ENCODE data around the gene RYR2. TPM values are rescaled to one million over a fixed set of nuclear protein-coding genes. Genes with fewer than 3 reads are reported as not detected.

Gene RYR2
- total and polyA plus RNA-seq, 9 of the 15 experiments (the other 6 are each of a cell fraction or from before 2014, with no cell fraction given) = 0.03 to 0.42 (median 0.14) TPM

- TF ChIP-seq JUNB (CRISPR knock-in tag; conservative IDR thresholded peaks at IDR 0.05) = no peak
- TF ChIP-seq GATAD2A (IDR thresholded peaks at IDR 0.05) = no peak
- no peak for TF ChIP-seq THAP12 (CRISPR knock-in tag; IDR thresholded peaks at IDR 0.05)
- no peak for TF ChIP-seq FOXJ3 (CRISPR knock-in tag; IDR thresholded peaks at IDR 0.05)
- no peak for TF ChIP-seq ZNF282 (CRISPR knock-in tag; IDR thresholded peaks at IDR 0.05)
- no peak for TF ChIP-seq PHF20 (IDR thresholded peaks at IDR 0.05; ENCODE audit: partially characterized antibody)
- no peak for TF ChIP-seq EHMT2 (IDR thresholded peaks at IDR 0.05)
- TF ChIP-seq MAFG (tag; conservative IDR thresholded peaks at IDR 0.05) = peak; percentile 28; the same call in 1 of the 2 replicates
- peak; percentile 19; the same call in 1 of the 2 replicates for TF ChIP-seq C11orf30 (IDR thresholded peaks at IDR 0.05; ENCODE audit: low read depth)
- TF ChIP-seq NFIC (IDR thresholded peaks at IDR 0.05) = peak; percentile 73
- no peak for TF ChIP-seq ZKSCAN3 (CRISPR knock-in tag; IDR thresholded peaks at IDR 0.05)
- no peak for TF ChIP-seq ZNF740 (CRISPR knock-in tag; IDR thresholded peaks at IDR 0.05)
- TF ChIP-seq ZNF740 (tag; IDR thresholded peaks at IDR 0.05) = no peak
- no peak for TF ChIP-seq CBX5 (IDR thresholded peaks at IDR 0.05; ENCODE audit: borderline replicate concordance, low read depth)
- no peak for TF ChIP-seq RAD51 (IDR thresholded peaks at IDR 0.05; ENCODE audit: borderline replicate concordance, low read depth)
- no peak for TF ChIP-seq PRPF4 (IDR thresholded peaks at IDR 0.05; ENCODE audit: insufficient read depth, low read depth, low read length, poor library complexity, severe bottlenecking)
- peak; percentile 27; the same call in 1 of the 2 replicates for TF ChIP-seq MAFF (IDR thresholded peaks at IDR 0.05; ENCODE audit: low read length)
- TF ChIP-seq MIER1 (IDR thresholded peaks at IDR 0.05; ENCODE audit: low read depth) = no peak
- TF ChIP-seq ARHGAP35 (IDR thresholded peaks at IDR 0.05; ENCODE audit: partially characterized antibody) = no peak
- TF ChIP-seq ZNF589 (CRISPR knock-in tag; IDR thresholded peaks at IDR 0.05; ENCODE audit: low read depth) = no peak
- TF ChIP-seq NFIX (CRISPR knock-in tag; IDR thresholded peaks at IDR 0.05; ENCODE audit: low read depth) = peak; percentile 53
- no peak for TF ChIP-seq DMBX1 (CRISPR knock-in tag; IDR thresholded peaks at IDR 0.05; ENCODE audit: borderline replicate concordance)
- no peak for TF ChIP-seq KLF13 (tag; IDR thresholded peaks at IDR 0.05; ENCODE audit: borderline replicate concordance, low read depth)
- no peak for TF ChIP-seq ETV1 (tag; conservative IDR thresholded peaks at IDR 0.05; ENCODE audit: low read depth)
- TF ChIP-seq RBM39 (optimal IDR thresholded peaks at IDR 0.05; ENCODE audit: low read depth, low read length) = no peak
Measured at GRCh38 chr1:237244778-237245177, 202.8 kb downstream of the RYR2 start (continued).
